Ovary (tissue), 9 donors: Measurements from ENCODE around the gene COQ8A. TPM values are rescaled to one million over a fixed set of nuclear protein-coding genes. Genes with fewer than 3 reads are reported as not detected.

Experiments used
- DNase-seq, 5 donors: peaks; one replicate each; pipeline ENCODE4 v3.0.0-alpha.2; 2019 to 2020
- H3K27ac ChIP-seq, 2 donors: fragments of 200-600 bp; one replicate each; pipeline versions ENCODE4 v1.5.1 to v1.8.0; 2019 to 2022
- H3K27me3 ChIP-seq: fragments of 200-600 bp; one replicate; pipeline ENCODE4 v1.8.0; 2022
- H3K36me3 ChIP-seq: fragments of 200-600 bp; sonication (generic); one replicate; pipeline ENCODE4 v1.5.1; 2019
- H3K4me1 ChIP-seq: one replicate; pipeline ENCODE4 v1.8.1; 2013; ENCODE audit warnings: mild to moderate bottlenecking, moderate library complexity; ENCODE audit not compliant: insufficient read depth
- H3K4me3 ChIP-seq: fragments of 200-600 bp; sonication (generic); one replicate; pipeline ENCODE4 v1.5.1; 2017
- H3K9me3 ChIP-seq, 2 donors: fragments of 200-600 bp in 1 of 2; sonication (generic) in 1 of 2; one replicate each; pipeline versions ENCODE4 v1.5.1 to v1.8.1; 2013 to 2019; ENCODE audit warnings: mild to moderate bottlenecking in 1 of 2, moderate library complexity in 1 of 2
- CTCF ChIP-seq, 3 donors: fragments of 450-650 bp in 2 of 3; fragments of 200-600 bp in 1 of 3; IDR thresholded peaks; one replicate each; pipeline versions ENCODE4 v1.5.1 to v1.8.0; 2016 to 2022; ENCODE audit warnings: antibody characterized with exemption in 3 of 3, mild to moderate bottlenecking in 1 of 3
- EP300 ChIP-seq: sonication (generic); formaldehyde crosslinking; IDR thresholded peaks from one replicate; pipeline ENCODE4 v1.6.1; 2017; ENCODE audit warnings: antibody characterized with exemption
- POLR2A ChIP-seq: fragments of 450-650 bp; IDR thresholded peaks from one replicate; pipeline ENCODE4 v1.6.1; 2017; ENCODE audit warnings: antibody characterized with exemption, mild to moderate bottlenecking, moderate library complexity
- WGBS, 3 donors: extraction: QIAGEN DNeasy Blood & Tissue Kit in 1 of 3; methylation state at CpG; one replicate each; pipeline versions ENCODE4 v1.1.5 to v1.1.7; 2013 to 2017; 5-methylcytosine and 5-hydroxymethylcytosine counted together
- intact Hi-C, 4 donors: fragments of 100-400 bp; cut with DNase I; formaldehyde crosslinking; loops; one replicate each; pipeline versions ENCODE4 v1.11.0 to v1.15.1; 2022 to 2023
- polyA plus RNA-seq, 2 donors: library from polyadenylated mRNA; stranded (reverse); fragments of 200-250 nt in 1 of 2; fragments of 350-450 nt in 1 of 2; fragmentation: Illumina TruSeq in 1 of 2; extraction: RNeasy Lipid Tissue Mini Kit (QIAGEN cat#74804) in 1 of 2; gene quantifications; one replicate each; pipeline ENCODE4 v1.2.3, GENCODE V29; 2013 to 2014
- total RNA-seq, 7 donors: library from RNA; depleted of rRNA in 2 of 7; stranded (reverse); fragments of >200 nt in 2 of 7; fragmentation: NEBNext Ultra II Directional in 3 of 7; extraction: Animal tissue kit (Norgen Biotek cat#: 25700) in 3 of 7; gene quantifications; one replicate each; pipeline versions ENCODE4 v1.1.0 to v1.2.4, GENCODE V29; 2016 to 2023
- donor health status: DM: no; HTN: no; CAD: no; lungs with moderate emphysema.
- donor health status: DM: no; HTN: no; CAD: no.
- donor health status: Bipolar disorder and iron deficiency.
- donor health status: DM: yes; HTN: yes; CAD: no.
- donor health status: DM: no; HTN: no; CAD: no.
- donor health status: DM: yes; HTN: yes; CAD: no.

The COQ8A gene
- total and polyA plus RNA-seq, 9 donors: 37.4 to 101 (median 61.2) TPM

- Histone ChIP-seq H3K4me3 (no peak overlapping the region), H3K27me3 (no peaks in the 10 kb centered on the region), H3K4me1 (peaks cover 25% of the 10 kb centered on the region), H3K27ac (no peak overlapping the region), H3K9me3 (no peaks in the 10 kb centered on the region), H3K36me3 (no peaks in the 10 kb centered on the region)
- intact Hi-C loops: no loop called here
- DNase-seq: no peak
- TF ChIP-seq EP300 (no peak), POLR2A (no peak), CTCF (IDR thresholded peaks at IDR 0.05) (no peak)
- WGBS, 3 donors: 56 to 67% (median 61%) methylated on average over 6 of the region's 6 CpGs
Observed at GRCh38 chr1:226950871-226951270, 10.8 kb downstream of the COQ8A start.

- H3K4me3 ChIP-seq: no peak overlapping the region
- TF ChIP-seq POLR2A (no peak), CTCF (IDR thresholded peaks at IDR 0.05) (no peak), EP300 (no peak)
- H3K27ac ChIP-seq: no peak overlapping the region
- no peak for DNase-seq
- peaks cover 21% of the 10 kb centered on the region for H3K4me1 ChIP-seq
- no peaks in the 10 kb centered on the region for H3K36me3 ChIP-seq
- H3K27me3 ChIP-seq: no peaks in the 10 kb centered on the region
- intact Hi-C loops: no loop called here
- WGBS, 3 donors: 59 to 74% (median 67%) methylated on average over 12 of the region's 12 CpGs
- no peaks in the 10 kb centered on the region for H3K9me3 ChIP-seq
Observed at GRCh38 chr1:226951286-226952117, 11.4 kb downstream of the COQ8A start.

GRCh38 chr1:226952118-226952441 is 12.0 kb downstream of the COQ8A start:
- intact Hi-C loops: no loop called here
- Histone ChIP-seq H3K9me3 (no peaks in the 10 kb centered on the region), H3K27me3 (no peaks in the 10 kb centered on the region), H3K36me3 (no peaks in the 10 kb centered on the region), H3K27ac (no peak overlapping the region), H3K4me1 (peaks cover 19% of the 10 kb centered on the region), H3K4me3 (no peak overlapping the region)
- DNase-seq: no peak
- WGBS, 3 donors: 93 to 95% (median 94%) methylated on average over 3 of the region's 3 CpGs
- TF ChIP-seq POLR2A: no peak
- TF ChIP-seq EP300: no peak
- no peak for TF ChIP-seq CTCF (IDR thresholded peaks at IDR 0.05)

- no peaks in the 10 kb centered on the region for H3K27me3 ChIP-seq
- TF ChIP-seq EP300 (no peak), POLR2A (no peak), CTCF (IDR thresholded peaks at IDR 0.05) (no peak)
- H3K27ac ChIP-seq: peak overlapping the region in 1 of 2 donors; percentile 2
- DNase-seq: no peak
- no peaks in the 10 kb centered on the region for H3K36me3 ChIP-seq
- 77 to 87% (median 77%) methylated on average over 11 of the region's 11 CpGs for WGBS, 3 donors
- no peaks in the 10 kb centered on the region for H3K9me3 ChIP-seq
- no peak overlapping the region for H3K4me3 ChIP-seq
- peaks cover 19% of the 10 kb centered on the region for H3K4me1 ChIP-seq
- intact Hi-C loops: loop anchor here in 1 of 4 donors (1.0 kb wide), 1 partner anchor 20 kb away; no protein-coding TSS in a partner anchor
Observed at GRCh38 chr1:226953175-226953800, 13.2 kb downstream of the COQ8A start.
